GM19372 (cell line): ENCODE results near the gene MAP3K5.
"Not testable (repeated sequence)": the region's sequence is repeated elsewhere in the genome, so short reads cannot be mapped to it uniquely, and the experiment has no call there.

Experiments
- ATAC-seq: cut with Tn5 transposase; IDR thresholded peaks from one replicate; pipeline ENCODE4 v1.9.1; 2021; ENCODE audit warnings: mild to moderate bottlenecking, low read depth, moderate library complexity; ENCODE audit not compliant: unreplicated experiment

Gene MAP3K5

DNA sequence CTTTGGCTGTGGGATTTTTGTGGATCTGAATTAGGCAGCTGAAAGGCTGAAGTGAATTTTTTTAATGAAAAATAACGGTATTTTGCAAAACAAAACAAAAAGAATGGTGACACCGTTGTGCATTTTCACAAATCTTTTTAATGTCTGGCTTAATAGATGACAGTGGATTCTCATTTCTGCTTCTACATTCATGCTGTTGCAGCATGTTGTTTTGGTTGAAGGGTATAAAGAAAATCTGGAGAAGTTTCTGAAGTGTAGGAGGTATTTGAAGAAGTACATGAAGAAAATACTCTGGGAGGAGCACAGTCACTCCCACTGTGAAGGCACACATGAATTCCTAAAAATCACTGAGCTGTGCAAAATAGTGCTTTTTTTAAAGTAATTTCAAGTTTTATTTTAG, 3.1 kb upstream of the MAP3K5 start:
- no peak for ATAC-seq

DNA sequence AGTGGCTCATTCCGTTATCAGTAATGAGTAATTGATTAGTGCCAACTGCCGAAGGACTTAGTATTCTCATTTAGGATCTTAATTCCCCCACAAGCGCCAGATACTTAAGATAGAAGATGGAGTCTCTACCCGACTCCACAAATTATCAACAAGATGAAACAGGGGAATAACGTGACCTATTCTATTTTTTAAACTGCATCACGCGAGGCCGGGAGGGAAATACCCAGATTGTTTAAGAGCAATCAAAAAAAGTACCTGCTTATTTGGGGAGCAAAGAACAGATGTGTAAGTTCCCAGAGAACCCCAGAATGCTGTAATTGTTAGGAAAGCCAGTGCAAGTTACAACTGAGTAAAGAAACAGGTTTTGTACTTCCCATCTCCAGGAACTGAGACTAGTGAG, 1.1 kb upstream of the MAP3K5 start:
- no peak for ATAC-seq

DNA sequence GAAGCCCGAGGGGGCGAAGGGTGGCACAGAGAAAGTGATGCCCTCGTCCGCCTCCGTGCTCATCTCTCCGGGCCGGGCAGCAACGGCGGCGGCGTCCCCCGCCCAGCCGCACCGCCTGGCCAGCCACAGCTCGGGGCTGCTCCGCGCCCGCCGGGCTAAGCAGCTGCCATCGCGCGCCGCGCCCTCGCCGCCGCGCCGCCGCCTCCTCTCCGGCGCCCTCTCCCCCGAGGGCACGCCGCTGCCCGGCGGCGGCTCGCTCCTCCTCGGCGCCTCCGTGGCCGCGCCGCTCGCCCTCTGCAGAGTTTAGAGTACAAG, 225 bp downstream of the MAP3K5 start:
- no peak for ATAC-seq

DNA sequence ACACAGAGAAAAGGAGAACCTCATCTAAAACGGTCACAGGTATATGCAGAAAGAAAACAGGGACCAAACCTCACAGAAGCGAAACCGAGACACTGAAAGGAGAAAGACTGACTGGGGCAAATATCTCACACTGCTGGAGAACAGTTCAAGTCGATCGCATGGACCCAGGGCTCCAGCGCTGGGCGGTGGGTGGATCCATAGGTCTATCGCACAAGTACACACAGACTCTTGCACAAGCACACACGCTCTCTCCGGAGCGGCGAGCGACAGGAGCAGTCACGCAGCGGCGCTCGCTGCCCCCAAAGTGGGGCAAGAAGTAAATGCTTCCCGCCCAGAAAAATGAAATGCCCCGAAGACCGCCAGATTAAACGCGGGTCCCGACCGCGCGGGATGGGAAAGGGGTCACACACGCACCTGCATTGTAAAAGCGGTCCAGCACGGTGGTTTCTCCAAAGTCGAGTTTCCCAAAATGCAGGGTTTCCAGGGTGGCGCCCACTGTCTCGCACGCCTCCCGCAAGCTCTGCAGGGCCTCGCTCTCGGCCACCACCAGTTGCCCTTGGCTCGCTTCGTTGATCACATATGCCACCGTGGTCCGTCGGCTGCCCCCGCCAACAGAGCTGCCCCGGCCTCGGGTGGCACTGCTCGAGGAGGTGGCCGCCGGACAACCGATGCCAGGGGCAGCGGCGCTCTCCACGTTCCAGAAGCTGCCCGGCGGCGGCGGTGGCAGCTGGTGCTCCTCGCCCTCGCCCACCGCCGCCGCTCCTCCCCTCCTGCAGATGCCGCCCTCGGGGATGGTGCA, 782 bp downstream of the MAP3K5 start:
- ATAC-seq: peak; percentile 28

DNA sequence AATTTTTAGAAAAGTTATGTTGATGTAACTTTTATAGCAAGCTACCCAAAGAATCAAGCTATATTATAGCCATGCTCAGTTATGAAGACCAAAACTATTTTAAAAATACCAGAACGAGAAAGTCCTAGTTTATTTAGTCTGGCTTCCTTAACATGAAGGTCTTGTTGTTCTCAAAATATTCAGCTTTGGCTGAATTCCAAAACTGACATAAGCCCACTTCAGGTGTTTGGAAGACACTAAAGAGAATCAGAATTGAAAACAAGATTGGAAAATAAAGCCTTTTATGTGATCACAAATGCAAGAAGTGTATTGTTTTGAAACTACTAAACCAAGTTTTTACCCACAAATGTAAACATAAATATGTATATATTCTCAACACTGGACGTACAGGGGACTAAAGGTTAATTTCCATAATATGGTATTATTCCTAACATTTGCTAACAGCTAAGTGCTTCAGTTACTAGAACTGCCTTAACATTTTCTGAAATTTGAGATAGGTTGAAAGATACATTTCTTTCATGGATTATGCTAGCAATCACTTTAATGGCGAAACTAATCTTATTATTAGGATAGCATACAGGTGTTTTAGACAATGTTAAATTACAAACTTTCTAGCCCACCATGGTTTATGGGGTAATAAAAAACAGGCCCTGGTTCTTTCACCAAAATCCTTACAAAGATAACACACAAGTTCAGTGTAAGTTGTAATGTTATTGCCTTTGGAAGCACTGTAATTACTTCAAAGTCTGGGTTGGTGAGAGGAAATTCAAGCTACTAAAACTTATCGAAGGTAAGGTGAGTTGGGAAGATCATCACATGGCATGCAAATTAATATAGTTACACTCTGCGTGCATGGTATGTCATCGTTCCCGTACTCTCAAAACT, 1.6 kb downstream of the MAP3K5 start:
- ATAC-seq: no peak

DNA sequence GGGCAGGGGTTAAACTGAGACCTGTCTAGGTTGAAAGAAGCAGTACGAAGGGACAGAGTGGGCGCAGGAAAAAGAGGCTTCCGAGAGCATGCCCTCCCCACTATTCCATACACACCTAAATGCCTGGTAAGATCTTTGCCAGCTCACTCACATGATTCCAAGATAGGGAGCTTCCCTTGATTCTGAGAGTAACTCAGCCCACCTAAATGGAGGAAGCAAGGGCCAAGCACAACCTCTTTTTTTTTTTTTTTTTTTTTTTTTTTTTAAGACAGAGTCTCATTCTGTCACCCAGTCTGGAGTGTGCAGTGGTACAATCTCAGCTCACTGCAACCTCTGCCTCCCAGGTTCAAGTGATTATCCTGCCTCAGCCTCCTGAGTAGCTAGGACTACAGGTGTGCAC, 2.8 kb downstream of the MAP3K5 start:
- ATAC-seq: not testable (repeated sequence)

DNA sequence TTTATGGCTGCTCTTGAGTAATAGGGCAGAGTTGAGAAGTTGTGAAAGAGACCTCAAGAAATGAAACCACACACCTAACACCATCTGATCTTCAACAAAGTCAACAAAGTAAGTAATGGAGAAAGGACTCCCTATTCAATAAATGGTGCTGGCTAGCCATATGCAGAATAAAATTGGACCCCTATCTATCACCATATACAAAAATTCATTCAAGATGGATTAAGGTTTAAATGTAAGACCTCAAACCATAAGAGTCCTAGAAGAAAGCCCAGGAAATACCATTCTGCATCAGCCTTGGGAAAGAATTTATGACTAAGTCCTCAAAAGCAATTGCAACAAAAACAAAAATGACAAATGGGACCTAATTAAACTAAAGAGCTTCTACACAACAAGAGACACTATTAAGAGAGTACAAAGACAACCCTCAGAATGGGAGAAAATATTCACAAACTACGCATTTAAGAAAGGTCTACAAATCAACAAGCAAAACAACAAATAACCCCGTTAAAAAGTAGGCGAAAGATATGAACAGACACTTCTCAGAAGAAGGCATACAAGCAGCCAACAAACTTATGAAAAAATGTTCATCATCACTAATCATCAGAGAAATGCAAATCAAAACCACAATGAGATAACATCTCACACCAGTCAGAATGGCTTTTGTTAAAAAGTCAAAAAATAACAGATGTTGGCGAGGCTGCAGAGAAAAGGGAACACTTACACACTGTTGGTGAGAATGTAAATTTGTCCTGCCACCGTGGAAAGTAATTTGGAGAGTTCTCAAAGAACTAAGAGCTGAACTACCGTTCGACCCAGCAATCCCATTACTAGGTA, 4.0 kb downstream of the MAP3K5 start:
- ATAC-seq: no peak

DNA sequence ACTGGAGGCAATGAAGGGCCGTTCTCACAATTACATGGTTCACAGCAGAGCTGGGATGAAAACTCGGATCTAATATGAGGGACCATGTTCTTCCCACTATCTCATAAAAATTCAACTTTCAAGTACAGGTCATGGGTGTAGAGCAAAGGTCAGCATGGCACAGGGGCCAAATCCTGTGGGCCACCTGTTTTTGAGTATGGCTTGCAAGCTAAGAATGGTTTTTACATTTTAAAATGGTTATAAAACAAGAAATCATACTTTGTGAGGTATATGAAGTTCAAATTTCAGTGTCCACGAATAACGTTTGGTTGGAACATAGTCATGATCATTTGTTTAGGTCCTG, 4.6 kb downstream of the MAP3K5 start:
- no peak for ATAC-seq

DNA sequence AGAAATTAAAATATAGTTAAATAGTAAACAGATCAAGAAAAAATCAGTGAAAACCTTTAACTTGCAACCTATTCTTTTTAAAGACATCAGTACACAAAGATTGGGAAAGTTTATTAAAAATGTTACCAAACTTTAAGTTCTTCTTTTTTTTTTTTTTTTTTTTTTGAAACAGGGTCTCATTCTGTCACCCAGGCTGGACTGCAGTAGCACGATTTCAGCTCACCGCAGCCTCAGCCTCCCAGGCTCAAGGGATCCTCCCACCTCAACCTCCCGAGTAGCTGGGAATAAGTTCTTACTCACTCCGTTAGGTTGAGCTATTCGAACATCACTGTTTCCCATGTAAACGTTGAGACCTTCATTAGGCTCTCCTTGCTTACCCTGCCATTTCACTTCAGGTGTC, 5.6 kb downstream of the MAP3K5 start:
- ATAC-seq: no peak

DNA sequence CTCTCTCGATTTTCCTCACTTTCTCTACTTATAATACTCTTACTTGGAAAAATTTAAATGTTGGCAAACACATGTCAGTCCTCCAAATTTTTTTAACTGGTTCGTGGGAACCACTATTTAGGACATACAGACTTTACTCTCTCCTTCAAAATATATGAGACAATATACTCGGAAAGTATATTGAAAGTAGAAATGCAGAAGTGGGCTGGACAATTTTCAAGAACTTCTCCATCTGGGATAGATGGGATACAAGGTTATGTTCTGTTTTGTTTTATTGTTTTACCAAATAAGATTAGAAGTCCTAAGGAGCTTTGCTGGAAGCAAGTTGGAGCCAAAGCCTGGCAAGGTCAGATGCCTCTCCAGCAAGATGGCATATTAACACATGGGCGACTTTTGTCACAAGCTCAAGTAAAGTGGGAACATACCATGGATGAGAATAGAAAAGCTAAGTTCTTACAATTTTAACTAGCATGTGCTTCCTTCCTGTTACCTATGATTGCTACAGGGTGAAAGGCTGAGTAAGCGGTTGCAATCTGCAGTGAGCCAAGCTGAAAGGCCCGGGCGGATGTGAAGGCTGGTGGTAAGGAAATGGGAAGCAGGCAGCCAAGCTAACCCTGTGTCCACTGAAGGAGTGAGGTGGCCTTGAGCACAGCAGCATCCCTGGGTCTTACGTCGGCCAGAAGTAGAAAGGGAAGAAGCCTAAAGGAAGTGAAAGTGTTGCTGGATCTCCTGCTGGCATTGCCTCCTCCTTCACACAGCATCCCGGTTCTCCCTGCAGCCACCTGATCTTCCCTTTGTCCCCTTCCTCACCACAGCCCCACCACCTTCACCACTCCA, 7.1 kb downstream of the MAP3K5 start:
- no peak for ATAC-seq

DNA sequence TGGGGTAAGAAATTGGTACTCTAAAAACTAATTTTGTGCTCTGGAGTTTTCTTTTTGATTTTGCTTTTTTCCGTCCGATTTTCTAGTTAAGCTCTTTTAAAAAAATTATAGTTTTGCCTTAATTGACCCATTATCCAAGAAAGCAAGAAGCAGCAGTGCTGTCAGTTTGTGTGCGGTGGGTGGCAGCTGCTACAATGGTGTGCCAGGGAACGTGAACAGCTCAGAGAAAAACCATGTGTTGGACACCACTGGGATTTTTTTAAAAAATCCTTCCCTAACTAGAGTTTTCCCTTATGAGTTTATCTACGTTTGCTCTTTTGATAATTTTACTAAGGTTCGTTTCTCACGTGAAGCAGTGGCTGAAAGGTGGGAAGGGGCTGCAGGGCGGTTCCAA, 8.0 kb downstream of the MAP3K5 start:
- no peak for ATAC-seq

DNA sequence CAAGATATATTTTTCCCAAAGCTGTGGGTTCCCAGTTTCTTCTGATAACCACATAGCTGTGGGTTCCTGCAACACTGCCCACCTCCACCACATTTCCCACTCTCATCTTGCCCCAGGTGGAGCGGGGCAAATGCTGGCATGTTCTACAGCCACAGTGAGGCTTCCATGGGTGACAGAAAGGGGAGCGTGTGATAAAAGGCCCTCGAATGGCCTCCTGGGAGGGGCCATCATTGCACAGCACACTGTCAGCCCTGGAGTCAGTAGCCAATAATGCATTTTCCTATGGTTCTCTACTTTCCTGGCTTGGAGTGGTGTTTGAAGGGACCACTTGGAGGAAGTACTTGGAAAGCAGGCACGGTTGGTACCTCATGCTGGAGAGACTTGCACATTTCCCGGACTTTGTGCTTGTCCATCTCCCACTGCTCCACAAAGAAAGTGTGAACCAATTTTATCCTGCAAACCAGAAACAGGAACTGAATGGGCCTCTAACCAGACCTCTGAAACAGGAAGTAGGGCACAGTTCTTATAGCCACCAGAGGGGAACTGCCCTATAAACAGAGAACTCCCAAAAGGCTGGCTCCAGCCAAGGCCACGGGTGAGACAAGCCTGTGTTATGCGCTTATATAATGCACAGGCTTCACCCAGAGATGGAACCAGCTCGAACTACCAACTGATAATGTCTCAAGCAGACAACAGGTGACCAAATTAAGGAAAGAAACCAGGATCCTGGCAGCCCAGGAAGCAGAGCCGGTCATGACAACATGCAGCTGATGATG, 8.6 kb downstream of the MAP3K5 start:
- peak; percentile 60 for ATAC-seq

DNA sequence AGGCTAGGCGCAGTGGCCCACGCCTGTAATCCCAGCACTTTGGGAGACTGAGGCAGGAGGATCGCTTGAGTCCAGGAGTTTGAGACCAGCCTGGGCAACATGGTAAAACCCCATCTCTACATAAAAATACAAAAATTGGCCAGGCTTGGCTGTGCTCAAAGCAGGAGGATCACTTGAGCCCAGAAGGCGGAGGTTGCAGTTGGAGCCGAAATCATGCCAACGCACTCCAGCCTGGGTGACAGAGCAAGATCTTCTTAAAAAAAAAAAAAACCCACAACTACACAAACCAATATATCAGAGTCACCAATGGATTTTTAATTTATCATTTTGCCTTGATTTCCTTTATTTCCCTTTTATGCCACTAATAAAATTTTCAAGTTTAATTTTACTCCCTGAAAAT, 9.3 kb downstream of the MAP3K5 start:
- no peak for ATAC-seq

DNA sequence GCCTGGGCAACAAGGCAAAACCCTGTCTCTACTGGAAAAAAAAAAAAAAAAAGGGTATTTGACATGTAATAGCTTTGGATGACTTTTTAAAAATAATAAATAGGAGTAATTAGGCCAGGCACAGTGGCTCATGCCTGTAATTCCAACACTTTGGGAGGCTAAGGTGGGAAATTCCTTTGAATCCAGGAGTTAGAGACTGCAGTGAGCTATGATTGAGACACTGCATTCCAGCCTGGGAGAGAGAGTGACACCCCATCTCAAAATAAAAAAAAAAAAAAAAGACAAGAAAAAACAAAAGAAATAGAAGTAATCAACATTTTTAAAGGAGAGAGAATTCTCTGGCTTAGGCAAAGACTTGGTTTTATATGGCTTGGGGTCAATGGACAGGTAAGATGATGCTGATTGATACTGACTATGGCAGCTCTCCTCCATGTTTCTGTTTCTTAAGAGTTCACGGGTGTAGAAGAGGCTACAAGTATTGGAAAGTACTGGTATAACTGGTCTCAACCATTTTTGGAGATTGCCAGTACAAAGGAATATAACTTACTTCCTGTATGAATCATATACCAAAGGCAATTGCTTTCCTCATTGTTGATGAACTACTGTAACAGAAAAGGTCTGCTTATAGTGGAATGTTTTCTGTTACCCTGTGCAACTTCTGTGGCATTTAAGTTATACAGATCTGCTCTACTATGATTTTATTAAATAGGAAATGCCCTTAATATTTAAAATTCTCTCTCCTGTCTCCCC, 10.1 kb downstream of the MAP3K5 start:
- ATAC-seq: no peak

DNA sequence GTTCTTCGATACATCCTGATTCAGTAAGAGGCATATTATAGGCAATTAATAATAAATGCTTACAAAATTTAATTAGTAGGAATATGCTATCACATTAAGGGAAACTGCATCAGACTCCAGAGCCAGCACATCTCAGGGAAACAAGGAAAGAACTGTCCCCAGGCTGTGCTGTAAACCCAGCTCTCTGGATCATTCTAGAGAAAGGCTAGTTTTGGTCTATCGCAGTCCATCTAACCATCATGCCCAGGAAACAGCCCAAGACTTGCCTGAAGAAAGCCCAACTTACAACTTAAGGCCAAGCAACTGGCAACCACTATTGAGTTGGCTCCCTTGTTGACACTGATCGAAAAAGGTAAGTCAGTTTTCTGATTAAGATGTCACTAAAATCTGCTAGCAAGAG, 11.3 kb downstream of the MAP3K5 start:
- no peak for ATAC-seq

DNA sequence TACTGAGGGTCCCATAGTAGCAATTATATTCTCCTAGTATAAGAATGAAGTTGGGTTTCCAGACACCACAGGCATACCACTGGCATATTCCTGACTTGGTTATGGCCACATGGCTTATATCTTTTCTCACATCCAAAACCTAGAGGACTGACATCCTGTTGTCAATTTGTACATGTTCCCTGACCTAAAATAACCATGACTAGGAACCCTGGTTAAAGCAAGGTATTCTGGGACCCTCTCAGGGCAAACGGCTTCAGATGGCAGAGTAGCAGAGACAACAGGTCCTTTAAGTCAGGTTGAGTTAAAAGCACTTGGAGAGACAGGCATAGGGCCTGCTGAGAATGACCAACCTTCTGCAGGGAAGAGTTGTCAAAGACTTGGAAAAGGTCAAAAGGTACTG, 12.6 kb downstream of the MAP3K5 start:
- ATAC-seq: no peak

DNA sequence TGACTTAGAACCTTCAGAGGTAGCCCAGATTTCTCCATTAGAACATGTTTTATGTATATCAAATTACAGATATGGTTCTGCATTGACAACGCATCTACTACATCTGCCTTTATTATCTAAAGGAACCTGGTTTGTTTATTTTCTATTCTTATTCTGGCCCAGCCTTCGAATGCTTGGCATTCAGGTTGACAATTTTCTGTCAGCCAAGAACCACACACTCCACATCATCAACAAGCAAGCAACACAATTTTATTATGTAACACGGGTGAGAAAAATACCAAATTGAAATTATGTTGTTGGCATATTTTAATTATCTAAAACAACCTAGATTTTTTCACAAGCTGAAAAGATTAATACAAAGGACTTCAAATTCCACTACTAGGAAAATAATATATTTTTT, 14.6 kb downstream of the MAP3K5 start:
- no peak for ATAC-seq

DNA sequence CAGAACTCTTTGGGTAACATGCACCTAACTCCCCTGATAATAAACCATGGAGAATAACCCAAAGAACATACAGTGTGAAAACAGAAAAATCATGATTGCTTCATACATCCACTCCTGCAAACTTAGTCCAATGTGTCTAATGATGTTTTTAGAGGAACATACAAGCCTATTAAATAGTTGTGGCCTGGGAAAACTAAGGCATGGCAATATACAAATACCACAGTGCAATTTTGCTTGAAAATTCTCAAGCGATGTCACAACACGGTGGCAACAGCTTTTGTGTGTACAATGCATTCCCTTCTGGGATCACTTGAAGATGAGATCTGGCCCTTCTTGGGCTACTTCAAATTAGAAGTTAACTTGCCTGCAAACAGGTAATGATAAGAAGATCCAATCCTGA, 16.7 kb downstream of the MAP3K5 start:
- ATAC-seq: no peak

DNA sequence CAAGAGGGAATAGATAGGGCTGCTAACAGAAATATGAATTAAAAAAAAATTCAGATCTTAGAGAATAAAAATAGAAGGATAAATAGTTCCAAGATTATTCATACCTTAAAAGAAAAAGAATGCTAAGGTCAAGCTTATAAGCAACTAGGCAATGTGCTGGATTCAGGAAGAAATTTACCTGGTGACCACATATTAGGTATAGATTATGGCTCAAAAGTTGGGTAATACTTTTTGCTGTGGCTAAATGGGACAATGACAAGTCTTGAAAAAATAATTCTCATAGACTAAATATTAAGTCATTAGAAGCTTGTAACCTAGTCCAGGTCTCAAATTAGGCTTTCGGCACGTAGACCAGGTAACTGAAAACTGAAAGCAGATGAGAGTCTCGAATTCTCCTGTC, 17.2 kb downstream of the MAP3K5 start:
- no peak for ATAC-seq
